ENCODE measurements around the gene TRDN. TPM values are rescaled to one million over a fixed set of nuclear protein-coding genes. Genes with fewer than 3 reads are reported as not detected.

The TRDN gene
- polyA plus RNA-seq, 1 donor from 2014 or later, result not detected

GRCh38 chr6:123638865-123639264 is 2.1 kb upstream of the TRDN start:
- H3K4me3 ChIP-seq (ENCODE audit: low read length), result no peak overlapping the region
- no peaks in the 10 kb centered on the region for H3F3A ChIP-seq (ENCODE audit: insufficient read depth, low read length, poor library complexity, severe bottlenecking)
- no peak overlapping the region for H3K4me2 ChIP-seq (ENCODE audit: low read length)
- no peak overlapping the region for H3K9ac ChIP-seq (ENCODE audit: low read length)
- no peaks in the 10 kb centered on the region for H3K79me2 ChIP-seq (replicated peaks; ENCODE audit: insufficient read depth, low read length)
- H3K36me3 ChIP-seq (ENCODE audit: insufficient read depth, low read length), result no peaks in the 10 kb centered on the region
- H3K9me3 ChIP-seq (ENCODE audit: low read length), result no peaks in the 10 kb centered on the region
- H2AFZ ChIP-seq (ENCODE audit: low read depth, low read length), result no peak overlapping the region
- no peaks in the 10 kb centered on the region for H3K27me3 ChIP-seq (ENCODE audit: insufficient read depth, low read depth, low read length)
- H4K20me1 ChIP-seq (ENCODE audit: insufficient read depth), result no peaks in the 10 kb centered on the region
- no peak for TF ChIP-seq MXI1 (conservative IDR thresholded peaks at IDR 0.05; ENCODE audit: poor library complexity, severe bottlenecking)
- H3K27ac ChIP-seq (ENCODE audit: low read length), result no peak overlapping the region
- H3K9me2 ChIP-seq (ENCODE audit: insufficient read depth, low read length), result no peaks in the 10 kb centered on the region

- Histone ChIP-seq H3K79me2 (replicated peaks; ENCODE audit: insufficient read depth, low read length) (no peaks in the 10 kb centered on the region), H3F3A (ENCODE audit: insufficient read depth, low read length, poor library complexity, severe bottlenecking) (no peaks in the 10 kb centered on the region), H3K9me2 (ENCODE audit: insufficient read depth, low read length) (no peaks in the 10 kb centered on the region), H3K9ac (ENCODE audit: low read length) (no peak overlapping the region), H3K9me3 (ENCODE audit: low read length) (no peaks in the 10 kb centered on the region), H3K27me3 (ENCODE audit: insufficient read depth, low read depth, low read length) (no peaks in the 10 kb centered on the region), H2AFZ (ENCODE audit: low read depth, low read length) (no peak overlapping the region), H4K20me1 (ENCODE audit: insufficient read depth) (no peaks in the 10 kb centered on the region), H3K36me3 (ENCODE audit: insufficient read depth, low read length) (no peaks in the 10 kb centered on the region), H3K4me2 (ENCODE audit: low read length) (no peak overlapping the region), H3K4me3 (ENCODE audit: low read length) (no peak overlapping the region), H3K27ac (ENCODE audit: low read length) (no peak overlapping the region)
- TF ChIP-seq SMC3 (conservative IDR thresholded peaks at IDR 0.05; ENCODE audit: poor library complexity) (no peak), TAF1 (IDR thresholded peaks at IDR 0.05; ENCODE audit: low read depth) (no peak), REST (IDR thresholded peaks at IDR 0.05; ENCODE audit: borderline replicate concordance) (no peak), EP300 (conservative IDR thresholded peaks at IDR 0.05; ENCODE audit: poor library complexity, severe bottlenecking) (no peak), EZH2 (IDR thresholded peaks at IDR 0.05; ENCODE audit: borderline replicate concordance, insufficient read depth, low read length, poor library complexity, severe bottlenecking) (no peak), POLR2AphosphoS5 (IDR thresholded peaks at IDR 0.05) (no peak), RAD21 (conservative IDR thresholded peaks at IDR 0.05) (no peak), MXI1 (conservative IDR thresholded peaks at IDR 0.05; ENCODE audit: poor library complexity, severe bottlenecking) (no peak), CTCF (IDR thresholded peaks at IDR 0.05; ENCODE audit: poor library complexity, severe bottlenecking) (no peak)
Observed at GRCh38 chr6:123636282-123636681, 468 bp downstream of the TRDN start.

- H3K4me3 ChIP-seq (ENCODE audit: low read length), result no peak overlapping the region
- no peak overlapping the region for H3K9ac ChIP-seq (ENCODE audit: low read length)
- no peaks in the 10 kb centered on the region for H4K20me1 ChIP-seq (ENCODE audit: insufficient read depth)
- no peaks in the 10 kb centered on the region for H3K9me3 ChIP-seq (ENCODE audit: low read length)
- no peaks in the 10 kb centered on the region for H3K27me3 ChIP-seq (ENCODE audit: insufficient read depth, low read depth, low read length)
- no peak overlapping the region for H2AFZ ChIP-seq (ENCODE audit: low read depth, low read length)
- no peaks in the 10 kb centered on the region for H3K79me2 ChIP-seq (replicated peaks; ENCODE audit: insufficient read depth, low read length)
- no peak overlapping the region for H3K4me2 ChIP-seq (ENCODE audit: low read length)
- H3K36me3 ChIP-seq (ENCODE audit: insufficient read depth, low read length), result no peaks in the 10 kb centered on the region
- no peak for TF ChIP-seq TAF1 (IDR thresholded peaks at IDR 0.05; ENCODE audit: low read depth)
- TF ChIP-seq RAD21 (conservative IDR thresholded peaks at IDR 0.05), result no peak
- no peak for TF ChIP-seq SMC3 (conservative IDR thresholded peaks at IDR 0.05; ENCODE audit: poor library complexity)
- TF ChIP-seq REST (IDR thresholded peaks at IDR 0.05; ENCODE audit: borderline replicate concordance), result no peak
- TF ChIP-seq POLR2AphosphoS5 (IDR thresholded peaks at IDR 0.05), result no peak
- no peak for TF ChIP-seq EP300 (conservative IDR thresholded peaks at IDR 0.05; ENCODE audit: poor library complexity, severe bottlenecking)
- TF ChIP-seq EZH2 (IDR thresholded peaks at IDR 0.05; ENCODE audit: borderline replicate concordance, insufficient read depth, low read length, poor library complexity, severe bottlenecking), result no peak
- TF ChIP-seq CTCF (IDR thresholded peaks at IDR 0.05; ENCODE audit: poor library complexity, severe bottlenecking), result no peak
- no peak for TF ChIP-seq MXI1 (conservative IDR thresholded peaks at IDR 0.05; ENCODE audit: poor library complexity, severe bottlenecking)
- no peaks in the 10 kb centered on the region for H3K9me2 ChIP-seq (ENCODE audit: insufficient read depth, low read length)
- no peaks in the 10 kb centered on the region for H3F3A ChIP-seq (ENCODE audit: insufficient read depth, low read length, poor library complexity, severe bottlenecking)
- H3K27ac ChIP-seq (ENCODE audit: low read length), result no peak overlapping the region
Observed at GRCh38 chr6:123635567-123635966, 1.2 kb downstream of the TRDN start.
